A549 (cell line): ENCODE measurements around the gene SLC5A3.

Experiments
- JUN ChIP-seq, 2 experiments: fragments of >200 bp; sonication (Bioruptor Twin); formaldehyde crosslinking; IDR thresholded peaks; 2 replicates in 1 of 2; 3 replicates in 1 of 2; pipeline ENCODE4 v1.6.1; 2016 to 2017
- POLR2A ChIP-seq: IDR thresholded peaks from 2 replicates; pipeline ENCODE4 v1.6.1; 2012; ENCODE audit warnings: mild to moderate bottlenecking, low read length
- TF ChIP-seq, protein P1 (sequence below): fragments of >200 bp; sonication (Bioruptor Twin); formaldehyde crosslinking; IDR thresholded peaks from 3 replicates; pipeline ENCODE4 v1.5.1; 2016
- TF ChIP-seq, protein P2 (sequence below): IDR thresholded peaks from 2 replicates; pipeline ENCODE4 v1.6.1; 2012; ENCODE audit warnings: low read depth, borderline replicate concordance
- TF ChIP-seq, protein P3 (sequence below): fragments of 250-450 bp; sonication (Bioruptor Pico); IDR thresholded peaks from 2 replicates; pipeline ENCODE4 v1.5.0; 2021; ENCODE audit warnings: mild to moderate bottlenecking, moderate library complexity, borderline replicate concordance

DNA sequence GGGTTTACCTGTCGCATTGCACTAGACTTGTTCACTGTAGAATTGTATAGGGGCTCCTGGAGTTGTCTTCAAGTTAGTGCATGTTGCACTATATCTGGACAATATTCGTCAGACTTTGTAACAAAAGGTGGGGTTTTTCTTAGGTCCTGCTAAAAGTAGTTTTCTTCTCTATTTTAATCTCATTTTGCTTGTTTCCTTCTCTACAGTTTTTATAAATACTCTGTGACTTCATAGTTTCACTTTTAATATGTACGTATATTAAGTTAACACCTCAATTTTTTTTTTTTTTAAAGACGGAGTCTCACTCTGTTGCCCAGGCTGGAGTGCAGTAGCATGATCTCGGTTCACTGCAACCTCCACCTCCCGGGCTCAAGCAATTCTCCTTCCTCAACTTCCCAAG lies 26.5 kb upstream of the SLC5A3 start:
- TF ChIP-seq, protein P1, sequence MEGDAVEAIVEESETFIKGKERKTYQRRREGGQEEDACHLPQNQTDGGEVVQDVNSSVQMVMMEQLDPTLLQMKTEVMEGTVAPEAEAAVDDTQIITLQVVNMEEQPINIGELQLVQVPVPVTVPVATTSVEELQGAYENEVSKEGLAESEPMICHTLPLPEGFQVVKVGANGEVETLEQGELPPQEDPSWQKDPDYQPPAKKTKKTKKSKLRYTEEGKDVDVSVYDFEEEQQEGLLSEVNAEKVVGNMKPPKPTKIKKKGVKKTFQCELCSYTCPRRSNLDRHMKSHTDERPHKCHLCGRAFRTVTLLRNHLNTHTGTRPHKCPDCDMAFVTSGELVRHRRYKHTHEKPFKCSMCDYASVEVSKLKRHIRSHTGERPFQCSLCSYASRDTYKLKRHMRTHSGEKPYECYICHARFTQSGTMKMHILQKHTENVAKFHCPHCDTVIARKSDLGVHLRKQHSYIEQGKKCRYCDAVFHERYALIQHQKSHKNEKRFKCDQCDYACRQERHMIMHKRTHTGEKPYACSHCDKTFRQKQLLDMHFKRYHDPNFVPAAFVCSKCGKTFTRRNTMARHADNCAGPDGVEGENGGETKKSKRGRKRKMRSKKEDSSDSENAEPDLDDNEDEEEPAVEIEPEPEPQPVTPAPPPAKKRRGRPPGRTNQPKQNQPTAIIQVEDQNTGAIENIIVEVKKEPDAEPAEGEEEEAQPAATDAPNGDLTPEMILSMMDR = no peak
- TF ChIP-seq, protein P2, sequence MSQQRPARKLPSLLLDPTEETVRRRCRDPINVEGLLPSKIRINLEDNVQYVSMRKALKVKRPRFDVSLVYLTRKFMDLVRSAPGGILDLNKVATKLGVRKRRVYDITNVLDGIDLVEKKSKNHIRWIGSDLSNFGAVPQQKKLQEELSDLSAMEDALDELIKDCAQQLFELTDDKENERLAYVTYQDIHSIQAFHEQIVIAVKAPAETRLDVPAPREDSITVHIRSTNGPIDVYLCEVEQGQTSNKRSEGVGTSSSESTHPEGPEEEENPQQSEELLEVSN = no peak
- TF ChIP-seq, protein P3, sequence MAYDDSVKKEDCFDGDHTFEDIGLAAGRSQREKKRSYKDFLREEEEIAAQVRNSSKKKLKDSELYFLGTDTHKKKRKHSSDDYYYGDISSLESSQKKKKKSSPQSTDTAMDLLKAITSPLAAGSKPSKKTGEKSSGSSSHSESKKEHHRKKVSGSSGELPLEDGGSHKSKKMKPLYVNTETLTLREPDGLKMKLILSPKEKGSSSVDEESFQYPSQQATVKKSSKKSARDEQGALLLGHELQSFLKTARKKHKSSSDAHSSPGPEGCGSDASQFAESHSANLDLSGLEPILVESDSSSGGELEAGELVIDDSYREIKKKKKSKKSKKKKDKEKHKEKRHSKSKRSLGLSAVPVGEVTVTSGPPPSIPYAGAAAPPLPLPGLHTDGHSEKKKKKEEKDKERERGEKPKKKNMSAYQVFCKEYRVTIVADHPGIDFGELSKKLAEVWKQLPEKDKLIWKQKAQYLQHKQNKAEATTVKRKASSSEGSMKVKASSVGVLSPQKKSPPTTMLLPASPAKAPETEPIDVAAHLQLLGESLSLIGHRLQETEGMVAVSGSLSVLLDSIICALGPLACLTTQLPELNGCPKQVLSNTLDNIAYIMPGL (CRISPR knock-in tag) = no peak
- TF ChIP-seq JUN (IDR thresholded peaks at IDR 0.05) (no peak), POLR2A (no peak)
